ENCODE measurements around the gene SAE1.
A peak's percentile ranks its signal among the peaks of the same experiment; 100 is the strongest.
"Not testable (repeated sequence)": the region's sequence is repeated elsewhere in the genome, so short reads cannot be mapped to it uniquely, and the experiment has no call there.

The SAE1 gene

GRCh38 chr19:47129579-47129978 is 1.1 kb upstream of the SAE1 start:
- TF ChIP-seq POLR2A (IDR thresholded peaks at IDR 0.05; ENCODE audit: low read depth, low read length), result no peak
- DNase-seq (ENCODE audit: insufficient read length, low spot score) (no peak), FAIRE-seq (no peak)

- DNase-seq (ENCODE audit: insufficient read length, low spot score), result no peak
- FAIRE-seq, result no peak
- no peak for TF ChIP-seq POLR2A (IDR thresholded peaks at IDR 0.05; ENCODE audit: low read depth, low read length)
Measured at GRCh38 chr19:47130120-47130588, 481 bp upstream of the SAE1 start.

- FAIRE-seq, result no peak
- no peak for DNase-seq (ENCODE audit: insufficient read length, low spot score)
- TF ChIP-seq POLR2A (IDR thresholded peaks at IDR 0.05; ENCODE audit: low read depth, low read length), result no peak
Measured at GRCh38 chr19:47132194-47132852, 1.7 kb downstream of the SAE1 start.

- no peak for FAIRE-seq
Measured at GRCh38 chr19:47133021-47133471, 2.4 kb downstream of the SAE1 start.

GRCh38 chr19:47134545-47134944 is 3.9 kb downstream of the SAE1 start:
- no peak for DNase-seq (ENCODE audit: insufficient read length, low spot score)
- no peak for TF ChIP-seq POLR2A (IDR thresholded peaks at IDR 0.05; ENCODE audit: low read depth, low read length)
- FAIRE-seq, result no peak

More at GRCh38 chr19:47133021-47133471, 2.4 kb downstream of the SAE1 start:
- TF ChIP-seq POLR2A (IDR thresholded peaks at IDR 0.05; ENCODE audit: low read depth, low read length), result no peak
- DNase-seq (ENCODE audit: insufficient read length, low spot score), result no peak

DNA sequence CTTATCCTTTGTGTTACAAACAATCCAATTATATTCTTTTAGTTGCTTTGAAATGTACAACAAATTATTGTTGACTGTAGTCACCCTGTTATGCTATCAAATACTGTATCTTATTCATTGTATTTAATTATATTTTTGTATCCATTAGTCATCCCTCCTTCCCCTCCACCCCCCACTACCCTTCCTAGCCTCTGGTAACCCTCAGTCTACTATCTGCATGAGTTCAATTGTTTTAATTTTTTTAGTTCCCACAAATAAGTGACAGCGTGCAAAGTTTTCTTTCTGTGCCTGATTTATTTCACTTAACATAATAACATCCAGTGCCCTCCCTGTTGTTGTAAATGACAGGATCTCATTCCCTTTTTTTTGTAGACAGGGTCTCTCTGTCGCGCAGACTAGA is 4.5 kb downstream of the SAE1 start:
- FAIRE-seq, result no peak
- no peak for DNase-seq (ENCODE audit: insufficient read length, low spot score)
- TF ChIP-seq POLR2A (IDR thresholded peaks at IDR 0.05; ENCODE audit: low read depth, low read length), result no peak

- peak; percentile 24 for DNase-seq (ENCODE audit: insufficient read length, low spot score)
- not testable (repeated sequence) for FAIRE-seq
Measured at GRCh38 chr19:47141252-47141651, 10.6 kb downstream of the SAE1 start.

- no peak for DNase-seq (ENCODE audit: insufficient read length, low spot score)
- no peak for FAIRE-seq
- no peak for TF ChIP-seq POLR2A (IDR thresholded peaks at IDR 0.05; ENCODE audit: low read depth, low read length)
Measured at GRCh38 chr19:47141695-47142094, 11.1 kb downstream of the SAE1 start.

DNA sequence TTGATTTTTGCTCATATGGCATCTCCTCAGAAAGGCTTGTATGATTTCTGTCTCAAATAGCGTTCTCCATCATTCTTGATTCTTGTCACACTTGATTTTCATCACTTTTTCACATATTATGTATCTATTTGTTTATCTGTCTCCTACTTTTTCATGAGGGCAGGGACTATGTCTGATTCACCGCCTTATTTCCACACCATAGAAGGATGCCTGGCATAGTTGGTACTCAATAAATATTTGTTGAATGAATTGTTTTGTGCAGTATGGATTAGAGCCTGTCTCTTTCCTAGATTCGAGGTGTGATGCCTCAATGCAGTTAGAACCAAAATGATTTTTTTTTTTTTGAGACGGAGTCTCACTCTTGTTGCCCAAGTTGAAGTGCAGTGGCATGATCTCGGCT is 12.1 kb downstream of the SAE1 start:
- no peak for FAIRE-seq
- no peak for DNase-seq (ENCODE audit: insufficient read length, low spot score)
- TF ChIP-seq POLR2A (IDR thresholded peaks at IDR 0.05; ENCODE audit: low read depth, low read length), result no peak

GRCh38 chr19:47143322-47144073 is 12.9 kb downstream of the SAE1 start:
- FAIRE-seq (no peak), DNase-seq (ENCODE audit: insufficient read length, low spot score) (no peak)
- TF ChIP-seq POLR2A (IDR thresholded peaks at IDR 0.05; ENCODE audit: low read depth, low read length), result no peak

DNA sequence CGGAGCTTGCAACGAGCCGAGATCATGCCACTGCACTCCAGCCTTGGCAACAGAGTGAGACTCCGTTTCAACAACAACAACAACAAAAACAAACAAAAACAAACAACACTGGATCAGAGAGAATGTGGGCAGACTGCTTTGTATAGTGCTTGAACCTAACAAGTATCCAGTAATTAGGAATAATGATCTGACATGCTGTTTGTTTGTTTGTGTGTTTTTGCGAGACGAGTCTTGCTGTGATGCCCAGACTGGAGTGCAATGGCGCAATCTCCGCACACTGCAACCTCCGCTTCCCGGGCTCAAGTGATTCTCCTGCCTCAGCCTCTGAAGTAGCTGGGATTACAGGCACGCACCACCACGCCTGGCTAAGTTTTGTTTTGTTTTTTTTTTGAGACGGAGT is 14.0 kb downstream of the SAE1 start:
- no peak for FAIRE-seq
- no peak for TF ChIP-seq POLR2A (IDR thresholded peaks at IDR 0.05; ENCODE audit: low read depth, low read length)
- no peak for DNase-seq (ENCODE audit: insufficient read length, low spot score)

DNA sequence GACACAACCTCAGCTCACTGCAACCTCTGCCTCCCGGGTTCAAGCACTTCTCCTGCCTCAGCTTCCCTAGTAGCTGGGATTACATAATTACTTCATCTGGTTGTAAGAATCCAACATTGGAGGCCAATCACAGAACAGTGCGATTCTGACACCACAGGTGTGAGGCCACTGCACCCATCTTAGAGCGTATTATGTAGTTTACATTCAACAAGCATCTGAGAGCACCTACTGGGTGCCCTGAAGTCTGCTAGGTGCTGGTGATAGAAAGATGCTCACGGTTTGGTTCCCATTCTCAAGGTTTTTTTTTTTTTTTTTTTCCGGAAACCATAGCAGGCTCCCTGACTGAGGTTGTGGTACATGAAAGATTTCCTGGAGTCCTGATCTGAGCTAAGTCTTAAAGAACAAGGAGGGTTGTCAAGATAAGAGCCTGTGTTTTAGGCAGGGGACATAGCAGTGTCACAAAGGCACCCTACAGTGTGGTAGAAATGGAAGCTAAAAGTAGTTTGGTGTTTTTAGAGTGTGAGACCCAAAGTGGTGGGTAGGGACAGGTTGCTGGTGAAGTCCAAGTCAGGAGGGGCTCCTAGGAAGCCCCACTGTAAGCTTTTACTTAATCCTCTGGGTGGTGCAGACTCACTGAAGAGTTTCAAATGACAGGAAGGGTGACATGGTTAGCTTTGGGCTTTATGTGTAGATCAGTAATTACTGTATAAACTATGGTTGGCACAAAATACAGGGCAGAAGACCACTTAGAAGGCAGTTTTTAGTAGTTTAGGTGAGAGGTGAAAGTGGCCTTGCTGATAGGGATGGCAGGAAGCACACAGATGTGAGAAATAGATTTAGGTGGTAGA is 15.2 kb downstream of the SAE1 start:
- FAIRE-seq (no peak), DNase-seq (ENCODE audit: insufficient read length, low spot score) (no peak)
- no peak for TF ChIP-seq POLR2A (IDR thresholded peaks at IDR 0.05; ENCODE audit: low read depth, low read length)

DNA sequence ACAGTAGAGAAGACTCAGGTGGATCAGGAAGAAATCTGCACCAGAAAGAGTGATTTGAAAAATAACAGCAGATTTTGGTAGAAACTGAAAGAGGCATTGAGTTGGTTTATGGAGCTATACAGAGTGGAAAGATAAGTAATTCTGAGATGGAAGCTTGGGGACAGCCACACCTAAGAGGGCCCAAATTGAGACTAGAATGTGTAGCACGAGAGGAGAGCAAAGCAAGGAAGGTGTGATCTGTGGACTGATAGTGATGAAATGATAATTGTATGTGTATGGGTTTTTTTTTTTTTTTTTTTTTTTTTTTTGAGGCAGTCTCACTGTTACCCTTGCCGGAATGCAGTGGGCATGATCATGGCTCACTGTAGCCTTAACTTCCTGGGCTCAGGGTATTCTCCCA is 16.3 kb downstream of the SAE1 start:
- DNase-seq (ENCODE audit: insufficient read length, low spot score) (no peak), FAIRE-seq (no peak)

GRCh38 chr19:47151627-47152026 is 21.0 kb downstream of the SAE1 start:
- no peak for TF ChIP-seq POLR2A (IDR thresholded peaks at IDR 0.05; ENCODE audit: low read depth, low read length)
- no peak for DNase-seq (ENCODE audit: insufficient read length, low spot score)
- FAIRE-seq, result no peak

More for the DNA sequence above, 16.3 kb downstream of the SAE1 start:
- no peak for TF ChIP-seq POLR2A (IDR thresholded peaks at IDR 0.05; ENCODE audit: low read depth, low read length)

Measured in H54 (cell line).